KBM-7 (cell line): ENCODE measurements around the gene ZFP42.
"Not testable (repeated sequence)": the region's sequence is repeated elsewhere in the genome, so short reads cannot be mapped to it uniquely, and the experiment has no call there.

Experiments
- DNase-seq: peaks from one replicate; pipeline ENCODE4 v3.0.0-alpha.2; 2015
- in situ Hi-C: fragments of 300-500 bp; cut with MboI; formaldehyde crosslinking; loops from 2 replicates; pipeline ENCODE4 v1.14.3; 2020; ENCODE audit warnings: low sequenced_read_pairs, low pct_unique_long_range_greater_than_20kb, mixed read lengths

The ZFP42 gene

DNA sequence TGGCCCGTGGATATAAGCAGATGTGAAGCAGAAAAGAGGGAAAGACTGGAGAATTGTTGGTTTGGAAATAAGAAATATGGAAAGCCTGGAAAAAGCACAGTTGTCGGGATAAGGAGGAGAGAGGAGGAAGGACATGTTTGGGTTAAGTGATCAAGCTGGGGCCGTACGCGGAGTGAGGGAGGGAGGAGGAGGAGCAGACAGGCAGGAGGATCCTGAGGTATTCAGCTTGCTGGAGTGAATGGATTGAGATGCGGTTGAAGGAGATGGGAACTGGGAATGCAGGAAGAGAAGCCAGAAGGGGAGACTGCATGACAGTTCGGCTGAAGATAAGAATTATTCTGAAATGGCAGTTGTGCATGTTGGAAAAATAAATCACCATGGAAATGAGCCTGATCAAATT is 21.2 kb downstream of the ZFP42 start:
- DNase-seq: no peak
- in situ Hi-C loops: no loop called here

DNA sequence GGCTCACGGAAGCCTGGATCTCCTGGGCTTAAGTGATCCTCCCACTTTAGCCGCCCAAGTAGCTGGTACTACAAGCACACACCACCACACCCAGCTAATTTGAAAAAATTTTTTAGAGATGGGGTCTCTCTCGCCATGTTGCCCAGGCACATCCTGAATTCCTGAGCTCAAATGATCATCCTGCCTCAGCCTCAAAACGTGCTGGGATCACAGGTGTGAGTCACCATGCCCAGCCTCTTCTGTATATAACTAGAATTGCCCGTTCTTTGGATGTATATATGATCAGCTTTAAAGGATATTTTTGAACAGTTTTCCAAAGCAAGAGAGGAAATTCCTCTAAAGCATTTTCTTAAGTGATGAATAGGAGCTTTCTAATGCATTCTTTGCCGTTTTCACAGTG is 22.7 kb downstream of the ZFP42 start:
- no peak for DNase-seq
- in situ Hi-C loops: no loop called here

DNA sequence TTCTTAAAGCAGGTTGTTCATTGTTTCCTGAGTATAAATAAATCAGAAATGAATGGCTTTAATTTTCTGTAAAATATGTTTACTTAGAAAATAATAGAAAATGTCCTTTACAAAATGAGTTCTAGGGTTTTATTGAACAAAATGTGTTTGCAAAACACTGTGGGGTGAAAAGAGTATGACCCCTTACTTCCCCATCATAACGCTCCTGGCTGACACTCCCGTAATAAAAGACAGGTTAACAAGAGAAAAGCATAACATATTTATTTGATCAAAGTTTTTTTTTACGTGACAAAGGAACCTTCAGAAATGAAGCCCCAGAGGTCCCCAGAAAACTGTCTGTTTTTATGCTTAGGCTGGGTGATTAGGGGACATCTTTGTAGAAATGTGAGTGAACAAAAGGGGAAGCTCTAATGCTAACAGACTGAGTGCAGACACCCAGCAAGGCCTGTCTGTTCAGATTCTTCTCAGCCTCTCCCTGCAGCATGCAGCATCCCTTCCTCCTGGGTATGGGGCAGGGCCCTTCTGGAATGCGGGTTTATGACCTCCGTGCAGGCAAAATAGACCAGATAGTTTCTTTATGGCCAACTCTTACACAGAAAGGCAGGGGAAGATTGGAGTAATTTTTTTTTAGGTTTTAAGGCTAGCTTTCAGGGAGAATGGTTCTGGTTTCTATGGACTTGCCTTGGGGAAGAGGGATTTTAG is 26.1 kb downstream of the ZFP42 start:
- DNase-seq: no peak
- in situ Hi-C loops: no loop called here

DNA sequence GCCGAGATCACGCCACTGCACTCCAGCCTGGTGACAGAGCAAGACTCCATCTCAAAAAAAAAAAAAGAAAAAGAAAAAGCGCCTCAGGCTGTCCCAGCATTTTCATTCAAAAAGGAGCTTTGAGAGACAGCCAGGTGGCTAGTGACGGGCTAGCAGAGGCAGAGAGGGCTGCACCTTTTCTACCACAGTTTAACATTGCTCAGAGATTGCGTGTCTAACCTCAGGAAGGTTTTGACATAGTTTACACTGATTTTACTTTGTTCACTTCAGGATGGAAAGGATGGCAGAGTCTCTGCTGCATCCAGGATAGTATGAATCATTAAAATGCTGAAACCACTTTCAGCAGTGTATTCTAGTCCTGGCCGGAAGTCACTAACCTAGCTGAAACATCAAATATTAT is 28.1 kb downstream of the ZFP42 start:
- in situ Hi-C loops: no loop called here

GRCh38 chr4:188025476-188025875 is 29.9 kb downstream of the ZFP42 start:
- in situ Hi-C loops: no loop called here
- DNase-seq: no peak

More for the DNA sequence above, 28.1 kb downstream of the ZFP42 start:
- DNase-seq: no peak

DNA sequence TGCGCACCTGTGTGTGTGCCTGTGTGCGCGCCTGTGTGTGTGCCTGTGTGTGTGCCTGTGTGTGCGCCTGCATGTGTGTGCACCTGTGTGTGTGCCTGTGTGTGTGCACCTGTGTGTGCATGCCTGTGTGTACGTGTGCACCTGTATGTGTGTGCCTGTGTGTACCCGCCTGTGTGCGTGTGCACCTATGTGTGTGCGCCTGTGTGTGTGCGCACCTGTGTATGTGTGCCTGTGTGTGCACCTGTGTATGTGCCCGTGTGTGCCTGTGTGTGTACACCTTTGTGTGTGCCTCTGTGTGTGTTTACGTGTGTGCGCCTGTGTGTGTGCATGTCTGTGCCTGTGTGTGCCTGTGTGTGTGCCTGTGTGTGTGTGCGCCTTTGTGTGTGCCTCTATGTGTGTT is 33.5 kb downstream of the ZFP42 start:
- no peak for DNase-seq
- in situ Hi-C loops: no loop called here

GRCh38 chr4:188030401-188030800 is 34.8 kb downstream of the ZFP42 start:
- in situ Hi-C loops: no loop called here
- DNase-seq: no peak

DNA sequence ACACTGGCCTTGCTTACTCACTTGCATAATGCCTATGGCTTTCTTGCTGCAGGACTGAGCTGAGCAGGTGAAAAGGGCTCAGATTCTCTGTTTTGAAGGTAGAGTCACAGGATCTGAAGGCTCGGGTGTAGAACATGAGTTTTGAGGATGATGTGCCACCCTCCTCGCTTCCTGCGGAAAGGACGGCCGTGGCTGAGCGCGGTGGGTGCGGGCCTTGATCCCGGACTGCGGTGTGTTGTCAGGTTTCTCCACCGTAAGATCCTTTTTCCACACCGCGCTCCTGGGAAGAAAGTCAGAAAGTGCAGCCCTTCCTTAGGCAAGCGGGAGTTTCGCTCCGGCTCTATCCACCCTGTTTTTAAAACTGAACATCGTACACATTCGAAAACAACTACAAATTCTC is 36.2 kb downstream of the ZFP42 start:
- in situ Hi-C loops: no loop called here
- no peak for DNase-seq

DNA sequence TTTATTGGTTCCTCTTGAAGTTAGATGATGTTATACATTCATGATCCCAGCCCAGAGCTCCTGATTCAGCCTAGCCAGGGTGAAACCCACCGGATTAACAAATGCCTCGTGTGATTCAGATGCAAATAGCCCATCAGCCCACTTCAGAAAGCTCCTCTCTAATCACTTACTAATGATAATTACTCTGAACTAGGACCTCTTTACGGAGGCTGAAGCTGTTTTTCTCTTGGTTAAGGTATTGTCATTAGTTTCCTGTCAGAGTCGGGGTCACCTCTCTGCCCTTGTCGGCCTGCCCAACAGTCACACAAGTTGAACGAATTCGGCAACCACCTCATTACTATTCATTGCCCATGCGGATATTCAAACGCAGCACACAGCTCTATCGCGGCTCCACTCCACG is 36.6 kb downstream of the ZFP42 start:
- no peak for DNase-seq
- in situ Hi-C loops: no loop called here

DNA sequence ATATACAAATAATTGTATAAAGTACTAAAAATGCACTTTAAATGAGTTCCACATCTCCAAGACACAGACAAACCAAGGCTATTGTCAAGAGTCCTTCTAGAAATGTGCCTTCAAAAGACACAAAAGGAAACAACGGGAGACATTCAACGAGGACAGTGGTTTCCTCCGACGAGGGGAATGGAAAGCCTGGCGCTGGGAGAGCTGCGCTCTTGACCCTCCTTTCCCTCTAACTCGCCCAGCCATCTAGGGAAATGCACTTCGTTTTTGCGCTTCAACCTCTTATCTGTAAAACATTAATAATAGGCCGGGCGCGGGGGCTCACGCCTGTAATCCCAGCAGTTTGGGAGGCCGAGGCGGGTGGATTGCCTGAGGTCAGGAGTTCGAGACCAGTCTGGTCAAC is 37.0 kb downstream of the ZFP42 start:
- in situ Hi-C loops: no loop called here
- no peak for DNase-seq

DNA sequence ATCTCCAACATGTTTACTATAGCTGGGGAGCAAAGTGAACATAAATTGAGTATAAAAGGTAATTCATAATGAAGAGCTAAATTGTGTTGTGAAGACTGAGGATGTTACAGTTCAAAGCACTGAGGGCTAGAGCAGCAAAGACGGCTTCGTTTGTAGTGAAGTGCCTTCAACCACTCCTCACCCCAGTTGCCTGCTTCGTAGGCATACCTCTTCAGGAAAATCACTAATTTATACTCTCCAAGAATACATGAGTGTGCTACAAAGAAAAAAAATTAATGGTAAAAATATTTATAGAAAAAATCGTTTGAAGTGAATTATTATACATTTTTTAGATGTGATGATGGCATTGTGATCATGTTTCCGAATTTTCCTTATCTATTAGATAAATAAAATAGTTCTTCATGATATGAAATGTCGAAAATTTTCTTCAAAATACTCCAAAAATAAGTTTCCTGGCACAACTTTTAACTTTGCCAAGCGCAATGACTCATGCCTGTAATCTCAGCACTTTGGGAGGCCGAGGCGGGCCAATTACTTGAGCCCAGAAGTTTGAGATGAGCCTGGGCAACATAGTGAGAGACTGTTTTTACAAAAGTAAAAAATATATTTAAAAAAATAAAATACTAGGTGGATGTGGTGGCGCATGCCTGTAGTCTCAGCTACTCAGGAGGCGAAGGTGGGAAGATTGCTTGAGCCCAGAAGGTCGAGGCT is 41.6 kb downstream of the ZFP42 start:
- no peak for DNase-seq
- in situ Hi-C loops: no loop called here

DNA sequence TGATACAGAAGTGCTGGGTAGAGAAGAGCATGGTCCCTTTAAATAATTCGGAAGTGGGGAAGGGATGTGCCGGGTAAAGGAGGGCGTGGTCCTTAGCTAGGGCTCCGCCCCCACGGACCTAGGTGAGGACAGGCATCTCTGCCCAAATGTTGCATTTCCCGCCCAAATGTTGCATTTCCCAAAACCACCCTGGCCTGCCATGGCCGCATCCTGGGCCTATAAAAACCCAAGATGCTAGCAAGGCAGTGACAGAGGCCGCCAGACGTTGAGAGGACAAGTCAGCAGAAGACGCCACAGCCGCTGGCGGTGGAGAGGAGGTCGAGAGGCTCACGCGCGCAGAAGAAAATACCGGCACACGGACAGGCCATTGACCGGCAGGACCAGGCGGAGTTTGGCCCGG is 46.1 kb downstream of the ZFP42 start:
- in situ Hi-C loops: no loop called here

DNA sequence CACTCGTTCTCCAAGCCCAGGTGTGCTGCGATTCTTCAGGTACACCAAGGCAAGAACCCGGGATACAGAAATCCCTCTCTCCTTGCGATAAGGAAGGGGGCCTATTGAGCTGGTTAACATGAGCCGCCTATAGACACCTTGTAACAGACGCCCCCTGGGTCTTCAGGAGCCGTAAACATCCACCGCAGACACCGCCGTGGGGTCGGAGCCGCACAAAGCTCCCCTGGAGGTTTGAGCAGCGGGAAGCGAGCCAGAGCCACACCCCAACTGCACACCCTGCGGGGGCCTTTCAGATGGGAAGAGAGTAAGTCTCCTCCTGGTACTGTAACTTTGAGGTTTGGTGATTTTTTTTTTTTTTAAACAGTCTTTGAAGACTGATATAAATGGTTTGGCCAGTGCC is 46.6 kb downstream of the ZFP42 start:
- in situ Hi-C loops: no loop called here
- no peak for DNase-seq

More for the DNA sequence above, 46.1 kb downstream of the ZFP42 start:
- no peak for DNase-seq

- in situ Hi-C loops: no loop called here
- no peak for DNase-seq
These were observed 47.6 kb downstream of the ZFP42 start for GRCh38 chr4:188043154-188043553.

GRCh38 chr4:188045461-188045860 is 49.9 kb downstream of the ZFP42 start:
- in situ Hi-C loops, DNase-seq: not testable (repeated sequence)

- in situ Hi-C loops: no loop called here
- no peak for DNase-seq
These were observed 51.1 kb downstream of the ZFP42 start for GRCh38 chr4:188046657-188047056.

DNA sequence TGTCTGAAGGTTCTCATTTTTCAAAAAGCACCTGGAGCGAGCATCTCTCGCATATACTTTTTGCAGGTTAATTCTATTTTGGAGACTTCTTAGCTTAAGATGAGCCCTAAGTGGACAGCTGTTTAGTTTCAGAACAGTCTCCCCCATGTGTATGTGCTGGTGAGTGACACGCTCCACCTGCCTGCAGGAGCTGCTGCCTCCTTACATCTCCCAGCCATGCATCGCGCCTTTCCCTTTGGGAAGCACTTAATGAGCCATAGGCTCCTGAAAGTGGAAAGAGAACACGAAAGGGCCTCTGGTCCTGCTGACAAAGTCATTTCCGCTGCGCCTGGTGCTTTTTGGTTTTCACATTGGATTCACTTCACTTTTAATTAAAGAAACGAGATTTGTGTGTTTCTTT is 57.7 kb downstream of the ZFP42 start:
- in situ Hi-C loops: no loop called here
- no peak for DNase-seq
